NCI-H2107 (cell line): Measurements from ENCODE around the gene ADCY5.

Source experiments
- DNase-seq: peaks from one replicate; lab custom pipeline; 2025; lab: John Stamatoyannopoulos, UW

Gene ADCY5

DNA sequence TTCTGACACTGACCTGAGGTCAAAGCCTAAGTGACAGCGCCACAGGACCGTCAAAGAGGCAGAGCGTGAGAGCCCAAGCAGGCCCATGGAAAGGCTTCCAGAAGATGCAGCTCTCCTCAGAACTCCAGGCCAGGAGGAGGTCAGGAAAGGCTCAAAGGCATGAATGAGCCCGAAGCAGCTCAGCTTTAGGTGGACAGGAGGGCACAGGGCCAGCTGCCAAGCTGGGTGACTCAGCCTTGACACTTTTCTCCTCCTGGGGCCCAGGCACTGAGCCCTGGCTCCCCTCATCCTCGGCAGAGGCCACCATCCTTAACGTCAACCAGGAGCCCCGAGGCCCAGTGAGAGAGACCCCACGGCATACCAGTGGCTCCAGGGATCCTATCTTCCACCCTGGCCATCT, 62.9 kb downstream of the ADCY5 start:
- no peak for DNase-seq

- DNase-seq = no peak
Observed at GRCh38 chr3:123385499-123385898, 63.4 kb downstream of the ADCY5 start.

DNA sequence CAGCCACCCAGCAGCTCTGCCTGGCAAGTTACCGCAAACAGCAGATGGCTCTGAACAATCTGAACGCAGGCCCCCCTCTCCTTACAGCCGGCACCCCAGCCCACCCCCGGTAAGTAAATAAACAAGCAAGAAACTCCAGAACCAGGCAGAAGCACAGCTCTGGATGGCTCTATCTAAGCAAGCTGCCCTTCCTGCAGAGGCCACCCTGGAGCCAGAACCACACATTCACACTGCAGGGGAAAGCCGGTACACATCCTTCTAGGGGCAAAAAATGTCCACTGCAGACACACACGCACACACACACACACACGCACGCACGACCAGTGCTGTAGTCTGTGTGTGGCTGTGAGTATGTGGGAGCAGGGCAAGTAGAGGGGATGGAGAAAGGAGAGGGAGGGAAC, 63.9 kb downstream of the ADCY5 start:
- no peak for DNase-seq

- DNase-seq = no peak
Observed at GRCh38 chr3:123384256-123384655, 64.6 kb downstream of the ADCY5 start.

GRCh38 chr3:123383091-123384053, 65.5 kb downstream of the ADCY5 start:
- no peak for DNase-seq

DNA sequence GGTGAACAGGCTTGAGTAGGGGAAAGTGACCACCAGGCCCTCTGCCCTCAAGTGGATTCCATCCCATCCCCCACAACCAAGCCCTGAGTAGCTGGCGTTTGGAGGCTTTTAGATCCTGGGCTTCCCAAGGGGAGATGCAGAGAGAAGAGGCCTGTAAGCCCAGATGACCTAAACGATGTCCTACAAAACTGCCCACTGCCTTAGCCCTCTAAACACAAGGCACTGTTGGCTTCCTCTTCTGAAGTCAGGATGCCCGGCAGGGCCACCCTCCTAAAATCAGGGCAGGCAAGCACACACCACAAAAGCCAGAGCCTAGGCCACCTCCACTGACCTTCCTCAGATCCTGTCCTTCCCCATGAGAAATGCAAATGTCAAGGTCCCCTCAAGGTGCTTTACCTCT, 68.6 kb downstream of the ADCY5 start:
- no peak for DNase-seq

GRCh38 chr3:123379041-123379830, 69.7 kb downstream of the ADCY5 start:
- DNase-seq = no peak

DNA sequence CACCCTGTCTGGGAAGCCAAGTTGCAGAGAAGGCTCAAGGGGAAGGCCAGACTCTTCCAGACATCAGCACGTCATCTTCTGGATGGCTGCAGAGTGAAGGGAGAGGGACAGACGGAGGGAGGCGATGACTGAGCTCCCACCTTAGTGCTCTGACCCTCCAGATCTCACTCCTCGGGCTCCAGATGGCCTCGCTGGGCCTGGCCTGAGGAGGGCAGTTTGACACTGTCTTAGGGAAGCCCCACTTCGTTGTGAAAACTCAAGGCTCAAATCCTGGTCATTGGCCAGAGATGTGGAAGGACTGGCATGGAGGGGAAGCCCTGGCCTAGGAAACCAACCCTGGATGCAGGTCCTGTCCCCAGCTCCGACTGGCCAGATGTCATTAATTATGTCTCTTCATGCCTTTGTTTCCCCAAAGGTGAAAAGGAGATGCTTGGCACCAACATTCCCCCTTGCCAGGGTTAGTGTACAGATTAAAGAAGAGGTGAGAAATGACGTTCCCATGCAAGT, 70.4 kb downstream of the ADCY5 start:
- no peak for DNase-seq

DNA sequence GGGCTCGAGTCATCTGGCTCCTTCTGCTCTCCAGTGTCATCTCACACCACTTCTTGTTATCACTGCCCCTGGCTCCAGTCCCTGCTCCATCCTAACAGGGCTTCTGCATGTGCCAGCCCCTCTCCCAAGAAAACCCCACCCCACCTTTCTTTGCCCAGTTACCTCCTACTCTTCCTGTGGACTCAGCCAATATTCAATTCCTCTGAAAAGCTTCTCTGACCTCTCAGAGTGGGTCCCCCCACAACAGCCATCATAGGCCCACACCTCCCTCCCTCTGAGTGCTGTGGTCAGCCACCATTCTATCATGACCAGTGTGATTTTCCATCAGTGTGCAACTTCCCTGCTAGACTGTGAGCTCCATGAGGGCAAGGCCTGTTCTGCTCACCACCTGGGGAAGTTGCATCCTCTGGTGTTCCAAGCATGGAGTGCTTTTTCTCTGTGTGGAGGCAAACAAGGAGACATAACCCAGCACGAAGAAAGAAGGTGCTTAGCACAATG, 71.6 kb downstream of the ADCY5 start:
- DNase-seq = no peak

DNA sequence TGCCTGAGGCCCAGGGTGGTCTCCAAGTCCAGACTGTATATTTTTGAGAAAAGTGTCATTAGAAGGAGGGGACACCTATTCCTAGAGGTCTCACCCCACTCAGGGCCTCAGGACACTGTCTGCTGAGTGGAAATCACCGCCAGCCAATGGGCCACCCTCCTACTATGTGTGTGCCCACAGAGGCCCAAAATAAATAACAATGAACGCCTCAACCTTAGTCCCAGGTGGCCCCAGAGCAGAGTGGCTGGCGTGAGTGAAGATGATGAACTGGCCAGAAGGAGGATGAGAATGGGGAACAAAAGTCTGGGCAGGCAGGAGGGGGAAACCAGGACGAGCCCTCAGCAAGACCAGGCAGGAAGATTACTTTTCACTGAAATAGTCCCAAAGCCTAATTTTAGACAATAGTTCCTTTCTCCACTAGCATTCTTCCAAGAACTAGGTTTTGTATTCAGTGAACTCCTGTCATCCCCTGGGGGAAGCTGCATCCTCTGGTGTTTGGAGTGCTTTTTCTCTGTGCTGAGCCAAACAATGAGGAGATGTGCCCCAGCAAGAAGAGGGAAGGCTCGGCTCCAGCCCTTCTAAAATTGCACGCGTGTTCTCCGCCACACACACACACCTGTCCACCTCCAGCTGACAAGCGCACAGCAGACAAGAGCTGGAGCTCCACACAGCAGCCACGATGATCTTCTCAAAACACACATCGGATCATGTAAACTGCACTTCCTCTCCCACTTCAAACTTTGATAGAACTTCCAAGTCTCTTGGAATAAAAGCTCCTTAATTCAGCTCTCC, 72.2 kb downstream of the ADCY5 start:
- DNase-seq = no peak

GRCh38 chr3:123375014-123375940, 73.6 kb downstream of the ADCY5 start:
- no peak for DNase-seq

DNA sequence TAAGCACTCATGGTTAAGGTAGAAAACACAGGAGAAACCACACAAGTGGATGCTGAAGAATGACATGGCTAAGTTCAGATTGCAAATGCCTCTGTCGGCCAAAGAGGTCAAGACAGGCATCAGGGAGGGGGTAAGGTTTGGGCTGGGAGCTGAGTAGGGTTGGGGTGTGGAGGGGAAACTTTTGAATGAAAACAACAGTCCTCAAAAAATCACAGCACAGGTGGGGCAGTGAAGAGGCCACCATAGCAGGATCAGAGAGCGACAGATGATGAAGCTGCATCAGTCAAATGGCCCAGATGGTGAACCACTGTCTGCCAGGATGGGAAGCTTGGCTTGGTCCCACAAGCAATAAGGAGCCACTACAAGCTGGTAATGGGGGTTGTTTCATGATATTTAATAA, 74.9 kb downstream of the ADCY5 start:
- no peak for DNase-seq

DNA sequence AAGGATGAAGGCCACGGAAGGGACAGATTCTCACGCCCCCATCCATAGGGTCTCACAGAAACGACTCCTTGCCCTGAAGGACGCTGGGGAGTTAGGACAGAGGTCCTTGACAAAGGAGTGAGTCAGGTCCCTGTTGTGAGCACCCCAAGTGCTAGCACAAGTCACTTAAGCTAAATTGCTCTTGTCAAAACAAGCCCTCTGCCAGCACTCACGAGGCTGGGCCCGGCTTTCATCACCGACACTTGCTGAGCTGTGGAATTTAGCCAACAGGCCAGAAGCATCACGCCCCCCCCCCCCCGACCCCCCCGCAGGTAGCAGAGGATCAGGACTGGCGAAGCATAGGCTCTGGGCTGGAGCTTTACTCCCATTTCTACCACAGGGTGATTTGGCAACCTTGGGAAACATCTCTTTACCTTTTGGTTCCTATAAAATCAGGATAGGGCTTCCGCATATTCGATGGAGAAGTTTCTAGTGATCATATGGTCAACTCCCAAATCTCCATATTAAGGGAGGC, 75.4 kb downstream of the ADCY5 start:
- DNase-seq = no peak

DNA sequence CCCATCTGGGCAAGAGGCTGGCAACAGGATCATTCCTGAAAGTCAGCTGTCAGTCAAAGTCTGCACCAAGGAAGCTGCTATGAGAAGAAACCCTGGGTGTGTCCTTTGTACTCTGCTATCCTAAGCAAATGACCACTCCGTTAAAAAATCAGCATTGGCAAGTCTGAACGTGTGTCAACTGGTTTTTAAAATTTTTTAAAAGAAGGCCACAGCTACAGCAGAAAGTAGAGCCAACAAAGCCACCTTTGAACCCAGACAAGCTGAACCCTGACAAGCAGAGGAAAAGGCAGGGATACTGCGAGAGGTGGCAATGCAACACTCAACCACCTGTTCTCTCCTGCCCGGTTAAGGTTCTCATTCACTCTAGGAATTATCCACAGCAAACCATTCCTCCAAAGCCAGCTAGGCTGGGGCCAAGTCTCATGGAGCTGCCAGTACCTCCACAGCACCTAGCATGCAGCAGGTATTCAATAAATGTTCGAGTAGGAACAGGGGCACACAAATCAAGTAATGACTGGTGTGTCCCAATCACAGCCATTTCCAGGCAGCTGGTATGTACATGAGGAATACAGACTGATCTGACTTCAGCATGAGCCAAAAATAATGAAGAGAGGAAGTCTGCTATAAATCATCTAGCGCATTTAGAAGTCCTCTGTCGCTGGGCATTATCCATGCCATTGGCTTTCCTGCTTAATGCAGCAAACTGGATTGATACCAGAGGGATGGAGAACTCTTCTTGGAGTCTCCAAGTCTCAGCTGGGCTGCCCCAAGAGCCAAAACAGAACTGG, 76.0 kb downstream of the ADCY5 start:
- no peak for DNase-seq

DNA sequence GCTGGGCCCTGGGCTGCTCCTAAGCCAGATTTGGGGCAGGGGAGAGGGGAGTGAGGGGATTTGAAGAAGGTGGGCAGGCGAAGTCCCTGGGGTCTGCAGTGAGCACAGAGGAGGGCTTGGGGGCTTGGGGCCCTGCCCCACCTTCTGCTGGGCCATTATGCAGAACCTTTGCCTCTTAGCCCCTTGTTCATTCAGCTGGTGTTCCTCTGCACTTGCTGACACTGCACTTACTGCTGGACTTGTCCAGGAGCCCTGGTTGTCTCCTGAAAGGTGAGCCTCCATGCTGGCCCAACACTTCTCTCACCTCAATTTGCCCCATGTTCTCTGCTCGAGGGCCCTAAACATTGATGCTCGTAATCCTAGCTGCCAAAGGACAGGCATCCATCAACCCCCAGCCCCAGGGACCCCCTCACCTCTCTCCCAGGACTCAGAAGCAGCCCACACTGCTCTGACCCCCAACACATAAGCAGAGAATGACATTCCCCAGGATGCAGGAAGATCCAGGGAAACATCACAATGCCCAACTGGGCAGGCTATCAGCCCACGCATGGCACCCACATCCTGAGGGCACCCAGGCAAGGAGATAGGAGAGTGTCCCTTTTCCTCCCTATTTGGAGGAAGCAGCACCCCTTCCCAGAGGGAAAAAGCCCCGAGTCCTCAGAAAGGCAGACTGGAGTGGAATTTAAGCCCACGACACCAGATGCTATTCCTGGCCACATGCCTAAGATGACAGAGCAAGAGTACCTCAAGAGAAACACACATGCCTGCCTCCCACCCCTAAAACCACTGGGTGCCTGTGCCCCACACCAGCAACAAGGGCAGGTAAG, 76.8 kb downstream of the ADCY5 start:
- no peak for DNase-seq

GRCh38 chr3:123371426-123371825, 77.5 kb downstream of the ADCY5 start:
- DNase-seq = no peak

DNA sequence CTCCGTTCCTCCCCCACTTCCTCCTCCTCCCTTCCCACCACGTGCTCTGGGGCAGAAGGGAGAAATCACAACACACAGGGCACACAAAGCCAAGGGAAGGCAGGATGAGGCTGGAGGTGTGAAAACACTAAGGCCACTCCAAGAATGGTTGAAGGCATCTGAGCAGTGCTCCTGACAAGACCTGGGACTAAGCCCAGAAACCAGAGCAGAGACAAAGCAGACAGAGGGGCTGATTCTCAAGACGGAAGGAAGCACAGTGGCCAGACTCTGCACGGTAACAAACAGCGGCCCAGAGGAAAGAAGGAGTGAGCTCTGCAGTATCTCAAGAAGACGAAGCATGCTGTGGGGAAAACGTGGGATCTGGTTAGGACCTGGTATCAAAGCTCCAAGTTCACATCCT, 78.1 kb downstream of the ADCY5 start:
- no peak for DNase-seq

GRCh38 chr3:123369085-123369484, 79.8 kb downstream of the ADCY5 start:
- no peak for DNase-seq
